WTC11 (cell line): Measurements from ENCODE around the gene TFEB. TPM values are rescaled to one million over a fixed set of nuclear protein-coding genes. Genes with fewer than 3 reads are reported as not detected.

Experiments
- ATAC-seq: fragments of 200-7000 bp; cut with Tn5 transposase; 2 replicates; pipeline ENCODE4 v1.10.0; 2021; ENCODE audit warnings: mild to moderate bottlenecking, moderate library complexity
- CTCF ChIA-PET: fragments of 300-600 bp; sonication (Branson Sonifier 250); formaldehyde crosslinking; loops from one replicate; lab custom pipeline; 2021; ENCODE audit warnings: antibody characterized with exemption; lab: Charles Lee
- POLR2A ChIA-PET: fragments of 350-600 bp; sonication (Branson Sonifier 250); formaldehyde crosslinking; loops from one replicate; lab custom pipeline; 2021; ENCODE audit warnings: antibody characterized with exemption; lab: Charles Lee
- DNase-seq: peaks from one replicate; pipeline ENCODE4 v3.0.0; 2021; ENCODE audit warnings: low spot score
- H3K27ac Mint-ChIP-seq: 2 replicates; pipeline ENCODE4 v1.8.0; 2021; ENCODE audit warnings: mixed read lengths
- H3K27me3 Mint-ChIP-seq: 2 replicates; pipeline ENCODE4 v1.8.0; 2021; ENCODE audit warnings: low read depth, mild to moderate bottlenecking, moderate library complexity, mixed read lengths
- H3K36me3 Mint-ChIP-seq: 2 replicates; pipeline ENCODE4 v1.8.0; 2021; ENCODE audit warnings: mixed read lengths
- H3K4me1 Mint-ChIP-seq: 2 replicates; pipeline ENCODE4 v1.8.0; 2022; ENCODE audit warnings: mixed read lengths
- H3K4me3 Mint-ChIP-seq: 2 replicates; pipeline ENCODE4 v1.8.0; 2021; ENCODE audit warnings: mild to moderate bottlenecking, moderate library complexity, mixed read lengths
- H3K9me3 Mint-ChIP-seq: 2 replicates; pipeline ENCODE4 v1.8.0; 2021; ENCODE audit warnings: mixed read lengths
- EMX1 ChIP-seq: fragments of 250-450 bp; sonication (Bioruptor Pico); IDR thresholded peaks from 2 replicates; pipeline ENCODE4 v1.8.0; 2021; ENCODE audit warnings: mild to moderate bottlenecking
- ETV6 ChIP-seq: sonication (generic); formaldehyde crosslinking; IDR thresholded peaks from 2 replicates; pipeline ENCODE4 v1.8.1; 2022; ENCODE audit warnings: mild to moderate bottlenecking, missing genetic modification reagents
- FOXP4 ChIP-seq: sonication (generic); formaldehyde crosslinking; IDR thresholded peaks from 2 replicates; pipeline ENCODE4 v1.8.0; 2022; ENCODE audit warnings: mild to moderate bottlenecking, missing genetic modification reagents
- IRF2 ChIP-seq: sonication (generic); formaldehyde crosslinking; IDR thresholded peaks from 2 replicates; pipeline ENCODE4 v1.8.0; 2022; ENCODE audit warnings: low read depth, missing genetic modification reagents, borderline replicate concordance
- NR1H2 ChIP-seq: sonication (generic); formaldehyde crosslinking; IDR thresholded peaks from 2 replicates; pipeline ENCODE4 v1.9.0; 2021; ENCODE audit warnings: mild to moderate bottlenecking, moderate library complexity, missing genetic modification reagents
- NR2C2 ChIP-seq: sonication (generic); formaldehyde crosslinking; IDR thresholded peaks from 2 replicates; pipeline ENCODE4 v1.8.0; 2022; ENCODE audit warnings: mild to moderate bottlenecking, missing genetic modification reagents
- SMAD4 ChIP-seq: sonication (generic); formaldehyde crosslinking; IDR thresholded peaks from 2 replicates; pipeline ENCODE4 v1.8.0; 2022; ENCODE audit warnings: mild to moderate bottlenecking, missing genetic modification reagents
- SOX15 ChIP-seq: fragments of 250-450 bp; sonication (Bioruptor Pico); IDR thresholded peaks from 2 replicates; pipeline ENCODE4 v1.9.0; 2021; ENCODE audit warnings: mild to moderate bottlenecking
- ZBTB21 ChIP-seq: sonication (generic); formaldehyde crosslinking; IDR thresholded peaks from 2 replicates; pipeline ENCODE4 v1.8.1; 2023; ENCODE audit warnings: mild to moderate bottlenecking, missing genetic modification reagents, borderline replicate concordance
- ZNF138 ChIP-seq: sonication (generic); formaldehyde crosslinking; conservative IDR thresholded peaks from 2 replicates; pipeline ENCODE4 v1.8.1; 2022; ENCODE audit warnings: mild to moderate bottlenecking, moderate library complexity, missing genetic modification reagents
- ZNF219 ChIP-seq: sonication (generic); formaldehyde crosslinking; IDR thresholded peaks from 2 replicates; pipeline ENCODE4 v1.8.0; 2023; ENCODE audit warnings: missing genetic modification reagents, mild to moderate bottlenecking, borderline replicate concordance
- ZNF396 ChIP-seq: fragments of 250-450 bp; sonication (Bioruptor Pico); IDR thresholded peaks from 2 replicates; pipeline ENCODE4 v1.8.0; 2021; ENCODE audit warnings: mild to moderate bottlenecking, moderate library complexity, borderline replicate concordance
- total RNA-seq: library from RNA; stranded (reverse); gene quantifications from 3 replicates; pipeline ENCODE4 v1.2.3, GENCODE V29; 2021
- TF ChIP-seq, protein P1 (sequence below): sonication (generic); formaldehyde crosslinking; IDR thresholded peaks from 2 replicates; pipeline ENCODE4 v1.8.0; 2022; ENCODE audit warnings: mild to moderate bottlenecking, missing genetic modification reagents
- TF ChIP-seq, protein P2 (sequence below): sonication (generic); formaldehyde crosslinking; conservative IDR thresholded peaks from 2 replicates; pipeline ENCODE4 v1.8.1; 2022; ENCODE audit warnings: mild to moderate bottlenecking, missing genetic modification reagents
- TF ChIP-seq, protein P3 (sequence below): sonication (generic); formaldehyde crosslinking; IDR thresholded peaks from 2 replicates; pipeline ENCODE4 v1.8.1; 2022; ENCODE audit warnings: mild to moderate bottlenecking, moderate library complexity, missing genetic modification reagents
- TF ChIP-seq, protein P4 (sequence below): sonication (generic); formaldehyde crosslinking; IDR thresholded peaks from 2 replicates; pipeline ENCODE4 v1.8.1; 2022; ENCODE audit warnings: missing genetic modification reagents, borderline replicate concordance
- TF ChIP-seq, protein P5 (sequence below): sonication (generic); formaldehyde crosslinking; IDR thresholded peaks from 2 replicates; pipeline ENCODE4 v1.8.0; 2022; ENCODE audit warnings: mild to moderate bottlenecking, missing genetic modification reagents
- TF ChIP-seq, protein P6 (sequence below): fragments of 250-450 bp; sonication (Bioruptor Pico); IDR thresholded peaks from 2 replicates; pipeline ENCODE4 v2.1.2; 2022; ENCODE audit warnings: mild to moderate bottlenecking, moderate library complexity

Gene TFEB
- total RNA-seq, 1 experiment from 2014 or later = 3.9 TPM

DNA sequence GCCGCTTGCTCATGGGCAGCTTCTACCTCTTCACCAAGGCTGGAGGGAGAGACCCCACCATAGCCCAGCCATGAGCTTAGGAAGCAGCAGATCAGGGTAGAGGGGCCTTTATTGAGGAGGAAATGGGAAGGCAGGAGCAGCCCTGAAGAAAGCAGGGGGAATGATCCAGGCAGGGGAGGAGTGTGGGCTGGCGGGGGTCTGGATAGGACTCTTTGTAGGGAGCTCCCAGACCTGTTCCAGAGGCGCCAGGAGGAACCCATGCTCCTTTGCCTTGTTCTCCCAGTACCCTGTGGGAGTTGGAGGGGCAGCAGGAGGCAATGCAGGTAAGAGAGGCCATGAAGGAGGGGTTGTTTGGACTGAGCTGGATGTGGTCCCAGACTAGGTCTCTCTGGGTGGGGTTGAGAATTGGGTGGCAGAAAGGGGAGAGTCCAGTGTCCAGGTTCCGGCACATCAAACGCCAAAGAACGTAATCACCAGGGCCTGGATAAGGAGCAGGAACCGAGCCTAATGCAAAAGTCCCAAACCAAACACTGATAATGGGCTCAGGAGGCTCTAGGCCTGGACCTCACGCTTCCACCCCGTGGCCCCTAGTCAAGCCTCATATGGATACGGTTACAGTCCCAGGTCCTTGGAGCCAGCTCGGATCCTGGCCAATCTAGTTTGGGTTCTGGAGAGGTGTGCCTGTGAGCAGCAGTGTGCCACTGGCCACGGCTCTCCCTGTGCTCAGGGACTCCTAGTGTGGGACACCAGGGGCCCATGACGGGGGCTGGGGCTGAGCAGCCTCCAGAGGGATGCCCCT is 23.9 kb upstream of the TFEB start (continued):
- TF ChIP-seq FOXP4 (CRISPR knock-in tag) = no peak
- TF ChIP-seq EMX1 (CRISPR knock-in tag) = no peak

- no peaks in the 10 kb centered on the region for H3K9me3 Mint-ChIP-seq
- H3K4me1 Mint-ChIP-seq = peaks cover 6% of the 10 kb centered on the region
- POLR2A ChIA-PET = no interaction called here
- H3K27me3 Mint-ChIP-seq = no peaks in the 10 kb centered on the region; the same call in 1 of the 2 replicates
- TF ChIP-seq, protein P1, sequence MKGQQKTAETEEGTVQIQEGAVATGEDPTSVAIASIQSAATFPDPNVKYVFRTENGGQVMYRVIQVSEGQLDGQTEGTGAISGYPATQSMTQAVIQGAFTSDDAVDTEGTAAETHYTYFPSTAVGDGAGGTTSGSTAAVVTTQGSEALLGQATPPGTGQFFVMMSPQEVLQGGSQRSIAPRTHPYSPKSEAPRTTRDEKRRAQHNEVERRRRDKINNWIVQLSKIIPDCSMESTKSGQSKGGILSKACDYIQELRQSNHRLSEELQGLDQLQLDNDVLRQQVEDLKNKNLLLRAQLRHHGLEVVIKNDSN (CRISPR knock-in tag) = no peak
- no peak for TF ChIP-seq NR2C2 (CRISPR knock-in tag)
- no peak for TF ChIP-seq ZNF396
- TF ChIP-seq, protein P2, sequence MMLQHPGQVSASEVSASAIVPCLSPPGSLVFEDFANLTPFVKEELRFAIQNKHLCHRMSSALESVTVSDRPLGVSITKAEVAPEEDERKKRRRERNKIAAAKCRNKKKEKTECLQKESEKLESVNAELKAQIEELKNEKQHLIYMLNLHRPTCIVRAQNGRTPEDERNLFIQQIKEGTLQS (CRISPR knock-in tag) = no peak
- TF ChIP-seq, protein P3, sequence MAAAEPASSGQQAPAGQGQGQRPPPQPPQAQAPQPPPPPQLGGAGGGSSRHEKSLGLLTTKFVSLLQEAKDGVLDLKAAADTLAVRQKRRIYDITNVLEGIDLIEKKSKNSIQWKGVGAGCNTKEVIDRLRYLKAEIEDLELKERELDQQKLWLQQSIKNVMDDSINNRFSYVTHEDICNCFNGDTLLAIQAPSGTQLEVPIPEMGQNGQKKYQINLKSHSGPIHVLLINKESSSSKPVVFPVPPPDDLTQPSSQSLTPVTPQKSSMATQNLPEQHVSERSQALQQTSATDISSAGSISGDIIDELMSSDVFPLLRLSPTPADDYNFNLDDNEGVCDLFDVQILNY (CRISPR knock-in tag) = no peak
- TF ChIP-seq, protein P4, sequence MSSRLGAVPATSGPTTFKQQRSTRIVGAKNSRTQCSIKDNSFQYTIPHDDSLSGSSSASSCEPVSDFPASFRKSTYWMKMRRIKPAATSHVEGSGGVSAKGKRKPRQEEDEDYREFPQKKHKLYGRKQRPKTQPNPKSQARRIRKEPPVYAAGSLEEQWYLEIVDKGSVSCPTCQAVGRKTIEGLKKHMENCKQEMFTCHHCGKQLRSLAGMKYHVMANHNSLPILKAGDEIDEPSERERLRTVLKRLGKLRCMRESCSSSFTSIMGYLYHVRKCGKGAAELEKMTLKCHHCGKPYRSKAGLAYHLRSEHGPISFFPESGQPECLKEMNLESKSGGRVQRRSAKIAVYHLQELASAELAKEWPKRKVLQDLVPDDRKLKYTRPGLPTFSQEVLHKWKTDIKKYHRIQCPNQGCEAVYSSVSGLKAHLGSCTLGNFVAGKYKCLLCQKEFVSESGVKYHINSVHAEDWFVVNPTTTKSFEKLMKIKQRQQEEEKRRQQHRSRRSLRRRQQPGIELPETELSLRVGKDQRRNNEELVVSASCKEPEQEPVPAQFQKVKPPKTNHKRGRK (CRISPR knock-in tag) = no peak
- TF ChIP-seq, protein P5, sequence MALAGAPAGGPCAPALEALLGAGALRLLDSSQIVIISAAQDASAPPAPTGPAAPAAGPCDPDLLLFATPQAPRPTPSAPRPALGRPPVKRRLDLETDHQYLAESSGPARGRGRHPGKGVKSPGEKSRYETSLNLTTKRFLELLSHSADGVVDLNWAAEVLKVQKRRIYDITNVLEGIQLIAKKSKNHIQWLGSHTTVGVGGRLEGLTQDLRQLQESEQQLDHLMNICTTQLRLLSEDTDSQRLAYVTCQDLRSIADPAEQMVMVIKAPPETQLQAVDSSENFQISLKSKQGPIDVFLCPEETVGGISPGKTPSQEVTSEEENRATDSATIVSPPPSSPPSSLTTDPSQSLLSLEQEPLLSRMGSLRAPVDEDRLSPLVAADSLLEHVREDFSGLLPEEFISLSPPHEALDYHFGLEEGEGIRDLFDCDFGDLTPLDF = no peak
- no peak for TF ChIP-seq ZBTB21 (CRISPR knock-in tag)
- no peak for TF ChIP-seq IRF2 (CRISPR knock-in tag)
- no peak for TF ChIP-seq ZNF138 (CRISPR knock-in tag)
- no peak for TF ChIP-seq ETV6 (CRISPR knock-in tag)
- no peak for TF ChIP-seq SMAD4 (CRISPR knock-in tag)
- TF ChIP-seq SOX15 = no peak
- TF ChIP-seq, protein P6, sequence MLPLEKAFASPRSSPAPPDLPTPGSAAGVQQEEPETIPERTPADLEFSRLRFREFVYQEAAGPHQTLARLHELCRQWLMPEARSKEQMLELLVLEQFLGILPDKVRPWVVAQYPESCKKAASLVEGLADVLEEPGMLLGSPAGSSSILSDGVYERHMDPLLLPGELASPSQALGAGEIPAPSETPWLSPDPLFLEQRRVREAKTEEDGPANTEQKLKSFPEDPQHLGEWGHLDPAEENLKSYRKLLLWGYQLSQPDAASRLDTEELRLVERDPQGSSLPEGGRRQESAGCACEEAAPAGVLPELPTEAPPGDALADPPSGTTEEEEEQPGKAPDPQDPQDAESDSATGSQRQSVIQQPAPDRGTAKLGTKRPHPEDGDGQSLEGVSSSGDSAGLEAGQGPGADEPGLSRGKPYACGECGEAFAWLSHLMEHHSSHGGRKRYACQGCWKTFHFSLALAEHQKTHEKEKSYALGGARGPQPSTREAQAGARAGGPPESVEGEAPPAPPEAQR (CRISPR knock-in tag) = no peak
- TF ChIP-seq NR1H2 (CRISPR knock-in tag) = no peak
- TF ChIP-seq ZNF219 = no peak
- H3K36me3 Mint-ChIP-seq = no peaks in the 10 kb centered on the region
- CTCF ChIA-PET = interaction anchor here (0.5 kb wide), 1 partner anchor 93 kb away, joined by 3 read pairs; no protein-coding TSS in a partner anchor
- ATAC-seq (no peak), DNase-seq (no peak)
- no peak overlapping the region for H3K27ac Mint-ChIP-seq
- H3K4me3 Mint-ChIP-seq = no peak overlapping the region
These were observed 23.2 kb upstream of the TFEB start for GRCh38 chr6:41758641-41759035.
